ENCODE measurements around the gene AMH.
"Not testable (repeated sequence)": the region's sequence is repeated elsewhere in the genome, so short reads cannot be mapped to it uniquely, and the experiment has no call there.

Gene AMH

DNA sequence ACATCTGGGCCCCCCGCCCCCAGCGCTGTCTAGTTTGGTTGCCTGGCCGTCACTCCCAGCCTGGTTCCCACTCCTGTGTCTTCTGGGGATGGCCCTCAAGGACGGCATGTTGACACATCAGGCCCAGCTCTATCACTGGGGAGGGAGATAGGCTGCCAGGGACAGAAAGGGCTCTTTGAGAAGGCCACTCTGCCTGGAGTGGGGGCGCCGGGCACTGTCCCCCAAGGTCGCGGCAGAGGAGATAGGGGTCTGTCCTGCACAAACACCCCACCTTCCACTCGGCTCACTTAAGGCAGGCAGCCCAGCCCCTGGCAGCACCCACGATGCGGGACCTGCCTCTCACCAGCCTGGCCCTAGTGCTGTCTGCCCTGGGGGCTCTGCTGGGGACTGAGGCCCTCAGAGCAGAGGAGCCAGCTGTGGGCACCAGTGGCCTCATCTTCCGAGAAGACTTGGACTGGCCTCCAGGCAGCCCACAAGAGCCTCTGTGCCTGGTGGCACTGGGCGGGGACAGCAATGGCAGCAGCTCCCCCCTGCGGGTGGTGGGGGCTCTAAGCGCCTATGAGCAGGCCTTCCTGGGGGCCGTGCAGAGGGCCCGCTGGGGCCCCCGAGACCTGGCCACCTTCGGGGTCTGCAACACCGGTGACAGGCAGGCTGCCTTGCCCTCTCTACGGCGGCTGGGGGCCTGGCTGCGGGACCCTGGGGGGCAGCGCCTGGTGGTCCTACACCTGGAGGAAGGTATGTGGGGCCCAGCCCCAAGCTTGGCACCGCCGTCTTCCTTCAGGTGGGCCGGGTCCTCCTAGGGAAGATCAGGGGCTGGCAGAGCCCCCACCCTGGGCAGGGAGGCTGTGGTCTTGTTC lies at the start of gene AMH:
TSS of gene AMH (plus strand) at position 314 of the 857 bp plus-strand sequence. CDS start at position 324, 10 bp downstream.
- no peak for DNase-seq (ENCODE audit: low read depth, low spot score)

DNA sequence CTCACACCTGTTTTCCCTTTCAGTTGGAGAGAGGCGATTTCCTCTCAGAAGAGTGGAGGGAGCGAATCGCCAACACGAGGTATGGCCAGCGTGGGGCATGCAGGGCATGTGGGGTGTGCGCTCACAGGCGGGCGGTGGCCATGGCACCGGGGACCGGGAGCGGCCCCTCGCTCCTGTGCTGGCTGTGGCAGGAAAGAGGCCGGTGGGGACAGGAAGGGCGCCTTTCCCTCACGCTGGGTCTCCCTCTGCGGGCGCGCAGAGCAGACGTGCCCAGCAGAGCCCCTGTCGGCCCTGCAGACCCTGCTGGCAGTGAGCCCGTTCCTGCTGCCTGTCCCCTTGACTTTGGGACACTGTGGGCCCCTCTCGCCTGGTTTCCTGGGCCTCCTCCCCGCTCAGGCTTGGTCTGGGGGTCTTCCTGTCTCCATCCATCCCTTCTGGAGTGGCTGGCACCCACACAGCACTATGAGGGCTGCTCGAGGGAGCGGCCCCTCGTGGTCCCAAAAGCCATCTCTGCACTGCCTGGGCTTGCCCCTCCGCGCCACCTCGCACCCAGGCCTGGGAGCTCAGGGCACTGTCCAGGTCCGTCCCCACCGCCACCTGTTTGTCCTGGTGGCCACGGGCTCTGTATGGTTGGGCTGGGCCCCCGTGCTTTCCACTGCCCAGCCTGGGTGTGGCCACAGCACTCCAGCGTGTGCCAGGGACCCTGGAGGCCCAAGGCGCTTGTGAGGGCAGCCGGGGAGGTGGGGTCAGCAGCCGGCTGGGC lies 49.1 kb upstream of the AMH start:
- DNase-seq (ENCODE audit: low read depth, low spot score): no peak

DNA sequence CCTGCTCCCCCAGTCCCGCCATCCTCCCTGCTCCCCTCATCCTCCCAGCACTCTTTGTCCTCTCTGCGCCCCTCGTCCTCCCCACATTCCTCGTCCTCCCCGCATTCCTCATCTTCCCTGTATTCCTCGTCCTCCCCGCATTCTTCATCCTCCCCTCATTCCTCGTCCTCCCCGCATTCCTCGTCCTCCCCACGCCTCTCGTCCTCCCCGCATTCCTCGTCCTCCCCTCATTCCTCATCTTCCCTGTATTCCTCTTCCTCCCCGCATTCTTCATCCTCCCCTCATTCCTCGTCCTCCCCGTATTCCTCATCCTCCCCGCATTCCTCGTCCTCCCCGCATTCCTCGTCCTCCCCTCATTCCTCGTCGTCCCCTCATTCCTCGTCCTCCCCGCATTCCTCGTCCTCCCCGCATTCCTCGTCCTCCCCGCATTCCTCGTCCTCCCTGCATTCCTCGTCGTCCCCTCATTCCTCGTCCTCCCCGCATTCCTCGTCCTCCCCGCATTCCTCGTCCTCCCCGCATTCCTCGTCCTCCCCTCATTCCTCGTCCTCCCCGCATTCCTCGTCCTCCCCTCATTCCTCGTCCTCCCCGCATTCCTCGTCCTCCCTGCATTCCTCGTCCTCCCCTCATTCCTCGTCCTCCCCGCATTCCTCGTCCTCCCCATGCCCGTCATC lies 48.4 kb upstream of the AMH start:
- not testable (repeated sequence) for DNase-seq (ENCODE audit: low read depth, low spot score)

DNA sequence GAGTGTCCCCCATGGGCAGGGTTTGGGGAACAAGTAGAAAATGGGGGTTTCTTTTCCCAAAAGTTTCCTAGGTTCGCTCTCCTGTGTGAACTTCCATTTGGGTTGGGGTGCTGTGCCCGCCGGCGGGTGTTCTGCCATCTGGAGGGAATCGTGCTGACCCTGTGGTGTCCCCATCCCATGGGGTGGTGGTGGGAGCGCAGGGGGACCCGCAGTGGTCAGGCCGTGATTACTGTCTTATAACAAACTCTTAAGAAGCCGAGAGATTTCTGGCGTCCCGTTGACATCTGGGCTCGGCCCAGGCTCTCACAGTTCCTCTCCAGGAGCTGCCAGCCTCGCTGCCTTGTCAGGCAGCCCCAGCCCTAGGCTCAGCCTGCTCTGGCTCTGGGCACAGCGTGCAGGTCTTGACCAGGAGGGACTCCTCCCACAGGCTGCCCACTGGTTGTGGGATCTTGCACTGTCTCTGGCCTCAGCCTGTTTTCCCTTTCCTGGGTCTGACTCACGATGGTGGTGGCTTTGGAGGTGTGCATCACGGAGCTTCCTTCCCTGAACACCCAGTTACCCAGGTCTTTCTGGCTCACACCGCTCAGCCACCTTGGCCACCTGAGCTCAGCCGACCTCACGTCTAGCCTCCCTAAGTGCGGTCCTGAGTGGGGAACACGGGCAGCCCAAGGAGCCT lies 47.5 kb upstream of the AMH start:
- no peak for DNase-seq (ENCODE audit: low read depth, low spot score)

DNA sequence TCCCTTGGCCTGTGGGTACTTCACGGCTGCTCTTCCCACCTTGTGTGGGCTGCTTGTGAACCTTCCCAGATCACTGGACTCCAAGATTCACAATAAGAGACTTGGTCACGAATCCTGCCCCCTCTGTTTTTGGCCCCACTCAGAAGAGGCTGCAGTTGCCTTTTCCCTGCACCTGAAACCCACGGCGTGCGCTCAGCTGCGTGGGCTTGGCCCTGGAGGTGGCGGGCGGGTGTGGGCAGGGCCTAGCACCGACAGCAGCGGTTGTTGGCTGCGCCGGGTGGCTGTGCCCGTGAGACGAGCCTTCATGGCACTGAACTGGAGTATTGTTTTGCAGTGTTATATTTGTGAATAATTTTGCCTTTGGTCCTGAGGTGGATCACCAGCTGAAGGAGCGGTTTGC lies 46.8 kb upstream of the AMH start:
- no peak for DNase-seq (ENCODE audit: low read depth, low spot score)

DNA sequence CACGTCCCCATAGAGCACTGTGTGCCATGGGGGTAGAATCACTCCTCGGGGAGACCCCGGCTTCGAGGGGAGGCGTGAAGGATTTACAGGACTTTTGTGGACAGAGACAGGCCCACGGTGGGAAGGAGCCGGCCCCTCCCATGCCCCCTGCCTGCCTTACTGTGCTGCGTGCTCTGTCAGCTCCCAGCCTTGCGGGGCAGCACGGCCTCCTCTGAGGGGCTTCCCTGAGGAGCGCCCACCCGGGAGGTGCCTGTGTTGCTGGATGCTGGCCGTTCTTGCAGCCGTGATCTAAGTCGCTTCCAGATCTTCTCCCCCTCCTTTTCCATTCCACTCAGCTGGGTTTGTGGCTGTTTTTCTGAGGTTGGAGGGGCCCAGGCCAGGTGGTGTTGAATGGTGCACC lies 42.1 kb upstream of the AMH start:
- DNase-seq (ENCODE audit: low read depth, low spot score): no peak

DNA sequence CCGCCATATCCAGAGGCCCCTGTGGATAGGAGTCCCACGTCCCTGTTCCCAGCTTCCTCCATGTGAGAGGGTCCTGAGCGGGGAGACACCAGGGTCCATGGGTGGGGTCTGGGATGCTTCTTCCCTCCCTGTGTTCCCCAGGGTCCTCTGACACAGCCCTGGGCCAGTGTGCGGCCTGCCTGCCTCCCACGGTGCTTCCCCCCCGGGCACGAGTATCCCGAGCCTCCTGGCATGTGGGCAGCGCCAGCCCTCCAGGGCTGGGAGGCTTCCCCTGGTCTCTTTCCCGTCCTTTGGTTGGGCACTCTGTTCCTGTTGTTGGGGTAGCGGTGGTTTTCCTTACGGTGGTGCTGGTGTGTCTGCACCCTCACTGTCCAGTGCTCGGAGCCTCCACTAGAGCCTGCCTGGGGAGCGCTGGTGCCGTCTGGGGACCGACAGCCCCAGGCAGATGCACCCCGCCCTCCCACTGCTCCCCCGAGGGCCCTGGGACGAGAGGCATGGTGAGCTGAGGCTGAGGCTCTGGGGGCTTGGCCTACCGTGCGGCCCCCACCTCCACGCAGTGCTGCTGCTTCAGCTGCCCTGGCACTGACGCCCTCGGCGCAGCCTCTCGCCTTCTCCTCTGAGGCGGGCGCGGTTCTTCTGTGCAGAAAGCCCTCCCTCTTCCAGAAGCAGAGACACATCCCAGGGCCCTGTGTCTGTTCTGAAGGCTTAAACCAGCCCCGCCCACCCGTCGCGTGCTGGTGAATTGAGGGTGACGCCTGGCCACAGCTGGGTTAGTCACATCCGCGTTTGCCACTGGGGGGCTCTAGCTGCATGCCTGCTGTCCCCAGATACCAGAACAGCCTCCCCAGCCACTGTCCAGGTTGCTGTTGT lies 40.9 kb upstream of the AMH start:
- no peak for DNase-seq (ENCODE audit: low read depth, low spot score)

DNA sequence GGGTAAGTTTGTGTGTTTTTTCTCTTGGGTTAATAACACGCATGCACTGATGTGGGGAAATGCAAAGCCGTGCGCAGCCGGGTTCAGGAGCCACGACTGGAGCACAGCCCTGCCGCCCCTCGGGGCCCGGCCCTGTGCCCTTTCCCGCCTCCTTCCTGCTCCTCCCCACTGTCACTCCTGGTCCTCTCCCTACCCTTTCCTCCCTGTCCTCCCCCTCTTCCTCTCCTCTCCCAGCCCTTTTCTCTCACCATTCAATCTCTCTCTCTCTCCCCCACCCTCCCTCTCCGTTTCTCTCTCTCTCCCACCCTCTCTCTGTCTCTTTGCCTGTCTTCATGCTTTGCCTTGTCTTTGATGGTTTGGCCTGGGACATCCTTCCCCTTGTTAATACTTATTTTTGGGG lies 40.1 kb upstream of the AMH start:
- no peak for DNase-seq (ENCODE audit: low read depth, low spot score)

DNA sequence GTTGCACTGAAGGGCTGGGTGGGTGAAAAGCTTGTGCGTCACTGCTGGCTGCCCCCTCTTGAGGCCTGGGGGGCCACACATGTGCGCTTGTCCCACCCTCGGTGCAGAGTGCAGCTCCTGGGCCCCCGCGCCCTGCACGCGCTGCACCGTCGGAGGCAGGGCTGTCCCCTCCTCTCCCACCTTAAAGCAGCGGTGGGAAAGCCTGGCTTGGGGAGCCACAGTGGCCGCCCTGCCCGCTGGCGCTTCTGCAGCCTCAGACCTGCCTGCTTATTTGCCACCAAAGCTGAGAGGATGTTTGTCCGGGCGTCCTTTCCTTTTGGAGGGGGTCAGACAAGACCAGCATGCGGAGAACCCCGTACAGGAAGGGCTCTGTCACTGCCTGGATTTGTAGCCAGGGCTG lies 39.7 kb upstream of the AMH start:
- DNase-seq (ENCODE audit: low read depth, low spot score): no peak

DNA sequence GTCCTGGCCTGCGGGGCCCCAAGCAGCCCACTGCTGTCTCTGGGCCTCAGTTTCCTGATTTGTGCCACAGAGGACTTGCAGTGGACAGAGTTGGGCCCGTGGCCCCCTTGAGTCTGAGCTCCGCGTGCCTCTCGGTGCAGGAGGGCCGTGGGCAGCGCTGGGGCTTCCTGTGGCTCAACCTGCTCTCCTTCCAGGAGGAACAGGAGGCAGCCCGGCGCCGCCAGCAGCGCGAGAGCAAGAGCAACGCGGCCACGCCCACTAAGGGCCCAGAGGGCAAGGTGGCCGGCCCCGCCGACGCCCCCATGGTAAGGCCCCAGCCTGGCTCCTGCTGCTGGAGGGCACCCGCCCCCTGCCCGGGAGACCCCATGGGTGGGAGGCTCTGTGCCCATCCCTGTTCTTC lies 38.9 kb upstream of the AMH start:
- DNase-seq (ENCODE audit: low read depth, low spot score): no peak

DNA sequence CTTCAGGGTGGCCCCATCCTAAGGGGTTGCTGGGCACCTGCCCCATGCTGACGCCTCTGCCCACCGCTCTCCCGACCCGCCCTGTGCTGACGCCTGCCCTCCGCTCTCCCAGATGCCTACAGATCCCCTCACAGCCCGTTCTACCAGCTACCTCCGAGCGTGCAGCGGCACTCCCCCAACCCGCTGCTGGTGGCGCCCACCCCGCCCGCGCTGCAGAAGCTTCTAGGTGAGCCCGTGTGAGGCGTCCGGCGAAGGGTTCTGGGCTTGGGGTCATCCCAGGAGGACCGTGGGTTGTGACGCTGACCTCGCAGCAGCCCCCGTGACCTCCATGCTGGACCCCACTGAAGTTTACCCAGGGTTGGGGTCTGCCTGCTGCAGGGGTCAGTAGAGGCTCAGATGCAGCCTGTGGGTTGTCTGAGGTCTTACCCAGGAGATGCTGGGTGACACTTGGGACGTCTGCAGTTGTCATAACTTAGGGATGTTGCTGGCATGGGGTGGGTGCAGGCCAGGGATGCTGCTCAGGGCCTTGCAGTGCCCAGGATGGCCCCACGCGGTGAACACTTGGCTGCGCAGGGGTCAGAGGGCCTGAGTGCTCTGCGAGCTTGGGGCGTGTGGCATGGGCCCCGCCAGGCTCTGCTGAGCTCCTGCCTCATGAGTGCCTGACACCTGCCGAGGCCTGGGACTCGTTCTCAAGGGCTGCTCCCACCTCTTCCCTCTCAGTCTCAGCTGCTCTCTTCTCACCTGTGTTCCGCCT lies 38.0 kb upstream of the AMH start:
- no peak for DNase-seq (ENCODE audit: low read depth, low spot score)

DNA sequence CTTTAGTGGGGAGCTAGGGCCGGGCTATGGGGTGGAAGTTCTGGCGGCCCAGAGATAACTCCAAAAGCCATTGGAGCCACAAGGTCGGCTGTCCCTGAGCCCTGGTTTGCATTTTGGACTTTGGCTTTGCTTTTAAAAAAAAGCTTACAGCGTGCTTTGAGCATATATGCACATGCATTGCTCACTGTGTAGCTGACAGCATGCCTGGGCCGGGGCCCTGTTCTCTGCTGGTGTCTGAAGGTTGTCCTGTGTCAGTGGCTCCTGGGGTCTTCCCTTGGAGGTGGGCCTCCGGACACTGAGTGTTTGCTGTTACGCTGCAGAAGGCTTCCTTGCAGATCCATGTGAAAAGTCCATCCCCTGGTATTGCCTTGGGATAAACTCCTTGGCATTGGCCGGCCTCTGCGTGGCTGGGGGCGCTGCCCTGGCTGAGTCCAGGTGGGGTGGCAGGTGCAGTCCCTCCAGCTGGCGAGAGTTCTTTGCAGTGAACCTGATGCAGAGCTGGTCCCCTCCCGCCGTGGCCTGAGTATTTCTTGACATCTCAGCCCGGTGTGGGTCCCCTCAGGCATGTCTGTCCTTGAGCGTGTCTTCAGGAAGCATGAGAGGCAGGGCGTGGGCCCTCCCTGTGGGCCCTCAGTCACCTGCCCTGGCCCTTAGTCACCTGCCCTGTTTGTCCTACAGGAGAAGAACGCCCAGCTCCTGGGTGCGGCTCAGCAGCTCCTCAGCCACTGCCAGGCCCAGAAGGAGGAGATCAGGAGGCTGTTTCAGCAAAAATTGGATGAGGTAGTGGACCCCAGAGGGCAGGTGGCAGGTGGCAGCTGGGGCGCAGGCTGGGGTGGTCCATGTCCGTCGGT lies 36.0 kb upstream of the AMH start:
- DNase-seq (ENCODE audit: low read depth, low spot score): no peak

DNA sequence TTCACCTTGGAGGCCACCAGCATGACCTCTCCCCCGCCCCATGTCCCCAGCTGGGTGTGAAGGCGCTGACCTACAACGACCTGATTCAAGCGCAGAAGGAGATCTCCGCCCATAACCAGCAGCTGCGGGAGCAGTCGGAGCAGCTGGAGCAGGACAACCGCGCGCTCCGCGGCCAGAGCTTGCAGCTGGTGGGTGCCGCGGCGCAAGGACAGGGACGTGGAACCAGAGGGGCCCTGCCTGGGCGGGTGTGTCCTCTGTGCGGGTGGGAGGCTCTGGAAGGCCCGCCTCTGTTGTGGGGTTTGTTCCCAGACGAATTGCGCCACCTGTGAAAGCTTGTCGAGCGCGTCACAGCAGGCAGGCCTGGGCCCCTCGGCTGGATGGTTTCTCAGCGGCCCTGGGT lies 35.3 kb upstream of the AMH start:
- DNase-seq (ENCODE audit: low read depth, low spot score): no peak

DNA sequence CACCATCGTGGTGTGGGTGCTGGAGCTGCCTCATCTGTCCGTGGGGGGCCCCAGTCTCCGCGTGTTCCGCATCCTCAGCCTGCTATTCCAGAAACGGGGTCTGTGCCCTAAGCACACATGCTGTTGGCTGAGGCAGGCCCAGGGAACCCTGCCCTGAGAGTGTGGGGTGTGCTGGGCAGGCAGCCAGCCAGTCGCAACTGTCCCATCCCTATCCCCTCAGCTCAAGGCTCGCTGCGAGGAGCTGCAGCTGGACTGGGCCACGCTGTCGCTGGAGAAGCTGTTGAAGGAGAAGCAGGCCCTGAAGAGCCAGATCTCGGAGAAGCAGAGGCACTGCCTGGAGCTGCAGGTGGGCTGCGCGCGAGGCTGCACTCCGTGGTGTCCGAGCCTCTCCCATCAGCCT lies 34.9 kb upstream of the AMH start:
- DNase-seq (ENCODE audit: low read depth, low spot score): no peak

DNA sequence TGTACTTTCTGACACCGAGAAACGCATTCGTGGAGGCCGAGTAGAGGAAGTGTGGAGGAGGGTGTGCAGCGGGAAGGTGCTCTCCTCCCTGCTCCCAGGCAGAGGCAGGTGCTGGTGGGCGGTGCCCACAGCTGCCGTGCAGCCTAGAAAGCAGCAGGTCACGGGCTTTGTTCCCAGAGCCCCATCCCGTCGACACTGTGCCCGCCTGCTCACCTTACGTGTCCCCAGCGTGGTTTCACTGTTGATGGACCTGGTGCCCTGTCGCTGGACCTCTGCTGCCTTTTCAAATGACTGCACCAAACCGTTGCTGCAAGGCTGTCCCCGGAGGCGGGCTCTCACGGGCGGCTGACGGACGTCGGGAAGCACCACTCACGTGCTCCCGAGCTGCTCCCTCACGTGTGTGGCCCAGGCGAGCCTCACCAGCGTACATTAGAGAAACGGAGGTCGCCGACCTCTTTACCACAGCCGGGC lies 33.8 kb upstream of the AMH start:
- DNase-seq (ENCODE audit: low read depth, low spot score): no peak

DNA sequence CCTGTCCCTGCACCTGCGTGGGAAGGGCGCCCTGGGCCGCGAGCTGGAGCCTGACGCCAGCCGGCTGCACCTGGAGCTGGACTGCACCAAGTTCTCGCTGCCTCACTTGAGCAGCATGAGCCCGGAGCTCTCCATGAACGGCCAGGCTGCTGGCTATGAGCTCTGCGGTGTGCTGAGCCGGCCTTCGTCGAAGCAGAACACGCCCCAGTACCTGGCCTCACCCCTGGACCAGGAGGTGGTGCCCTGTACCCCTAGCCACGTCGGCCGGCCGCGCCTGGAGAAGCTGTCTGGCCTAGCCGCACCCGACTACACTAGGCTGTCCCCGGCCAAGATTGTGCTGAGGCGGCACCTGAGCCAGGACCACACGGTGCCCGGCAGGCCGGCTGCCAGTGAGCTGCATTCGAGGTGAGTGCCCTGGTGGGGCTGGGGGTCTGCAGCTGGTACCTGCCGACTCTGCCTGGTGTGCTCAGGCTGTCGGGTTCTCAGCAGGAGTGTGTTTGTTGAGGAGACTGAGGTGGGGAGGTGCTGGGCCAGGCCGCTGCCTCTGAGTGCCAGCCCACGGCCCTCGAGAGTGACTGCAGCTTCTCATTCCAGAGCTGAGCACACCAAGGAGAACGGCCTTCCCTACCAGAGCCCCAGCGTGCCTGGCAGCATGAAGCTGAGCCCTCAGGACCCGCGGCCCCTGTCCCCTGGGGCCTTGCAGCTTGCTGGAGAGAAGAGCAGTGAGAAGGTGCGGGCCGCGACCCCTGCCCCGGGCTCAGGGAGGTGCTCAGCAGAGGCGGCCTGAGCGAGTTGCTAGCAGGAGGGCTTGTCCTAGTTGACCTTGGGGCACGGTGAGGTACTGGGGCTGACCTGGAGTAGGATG lies 32.5 kb upstream of the AMH start:
- no peak for DNase-seq (ENCODE audit: low read depth, low spot score)

DNA sequence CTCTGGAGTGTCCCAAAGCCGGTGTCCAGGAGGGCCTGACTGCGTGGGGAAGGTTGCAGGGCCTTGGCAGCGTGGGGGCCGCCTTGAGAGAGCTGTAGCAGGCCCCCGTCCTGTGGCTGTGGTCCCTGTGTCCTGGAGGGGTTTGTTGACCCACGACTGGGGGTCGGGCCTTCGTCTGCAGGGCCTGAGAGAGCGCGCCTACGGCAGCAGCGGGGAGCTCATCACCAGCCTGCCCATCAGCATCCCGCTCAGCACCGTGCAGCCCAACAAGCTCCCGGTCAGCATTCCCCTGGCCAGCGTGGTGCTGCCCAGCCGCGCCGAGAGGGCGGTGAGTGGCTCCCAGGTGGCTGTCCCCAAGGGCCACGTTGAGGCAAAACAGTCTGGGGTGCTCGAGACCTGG lies 31.5 kb upstream of the AMH start:
- no peak for DNase-seq (ENCODE audit: low read depth, low spot score)

DNA sequence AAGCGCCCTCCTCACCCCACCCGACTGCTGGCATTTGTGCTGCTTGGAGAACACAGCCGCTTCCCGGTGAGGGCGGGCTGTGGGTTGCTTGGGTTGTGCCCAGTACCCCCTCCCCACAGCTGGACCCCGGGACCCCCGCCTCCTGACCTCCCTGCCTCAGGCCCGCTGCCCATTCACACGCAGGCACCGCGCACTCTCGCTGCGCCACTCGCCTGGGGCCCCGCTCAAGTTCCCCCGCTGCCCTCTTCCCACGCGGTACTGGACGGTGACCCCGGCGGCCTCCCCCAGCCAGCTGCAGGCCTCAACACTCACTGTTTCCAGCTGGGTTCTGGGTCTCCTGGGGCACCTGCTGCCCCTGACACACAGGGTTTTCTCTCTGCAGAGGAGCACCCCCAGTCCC lies 29.4 kb upstream of the AMH start:
- no peak for DNase-seq (ENCODE audit: low read depth, low spot score)

All from activated CD4-positive, CD25-positive, alpha-beta regulatory T cell treated with anti-CD3 and anti-CD28 coated beads, Interleukin-2, amount 50 U/mL, for 16 hours (primary cell).